ENCODE data around the gene RUNDC3A.

RUNDC3A gene

GRCh38 chr17:44268709-44269534, 39.5 kb upstream of the RUNDC3A start:
- H3K79me2 ChIP-seq: no peaks in the 10 kb centered on the region
- TF ChIP-seq, protein P1, sequence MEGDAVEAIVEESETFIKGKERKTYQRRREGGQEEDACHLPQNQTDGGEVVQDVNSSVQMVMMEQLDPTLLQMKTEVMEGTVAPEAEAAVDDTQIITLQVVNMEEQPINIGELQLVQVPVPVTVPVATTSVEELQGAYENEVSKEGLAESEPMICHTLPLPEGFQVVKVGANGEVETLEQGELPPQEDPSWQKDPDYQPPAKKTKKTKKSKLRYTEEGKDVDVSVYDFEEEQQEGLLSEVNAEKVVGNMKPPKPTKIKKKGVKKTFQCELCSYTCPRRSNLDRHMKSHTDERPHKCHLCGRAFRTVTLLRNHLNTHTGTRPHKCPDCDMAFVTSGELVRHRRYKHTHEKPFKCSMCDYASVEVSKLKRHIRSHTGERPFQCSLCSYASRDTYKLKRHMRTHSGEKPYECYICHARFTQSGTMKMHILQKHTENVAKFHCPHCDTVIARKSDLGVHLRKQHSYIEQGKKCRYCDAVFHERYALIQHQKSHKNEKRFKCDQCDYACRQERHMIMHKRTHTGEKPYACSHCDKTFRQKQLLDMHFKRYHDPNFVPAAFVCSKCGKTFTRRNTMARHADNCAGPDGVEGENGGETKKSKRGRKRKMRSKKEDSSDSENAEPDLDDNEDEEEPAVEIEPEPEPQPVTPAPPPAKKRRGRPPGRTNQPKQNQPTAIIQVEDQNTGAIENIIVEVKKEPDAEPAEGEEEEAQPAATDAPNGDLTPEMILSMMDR (IDR thresholded peaks at IDR 0.05): no peak
- H3K9ac ChIP-seq: no peak overlapping the region
- H3K4me2 ChIP-seq (ENCODE audit: low read length): no peak overlapping the region
- H3K27me3 ChIP-seq (ENCODE audit: control insufficient read depth, insufficient read depth, low read length): no peaks in the 10 kb centered on the region
- no peaks in the 10 kb centered on the region for H3K4me1 ChIP-seq
- no peak overlapping the region for H3K27ac ChIP-seq
- no peaks in the 10 kb centered on the region for H3K36me3 ChIP-seq (ENCODE audit: control insufficient read depth, insufficient read depth, low read length)
- H3K4me3 ChIP-seq (ENCODE audit: low read depth, low read length): no peak overlapping the region
- no peak overlapping the region for H2AFZ ChIP-seq
- no peaks in the 10 kb centered on the region for H3K9me3 ChIP-seq (ENCODE audit: control insufficient read depth, low read length)

DNA sequence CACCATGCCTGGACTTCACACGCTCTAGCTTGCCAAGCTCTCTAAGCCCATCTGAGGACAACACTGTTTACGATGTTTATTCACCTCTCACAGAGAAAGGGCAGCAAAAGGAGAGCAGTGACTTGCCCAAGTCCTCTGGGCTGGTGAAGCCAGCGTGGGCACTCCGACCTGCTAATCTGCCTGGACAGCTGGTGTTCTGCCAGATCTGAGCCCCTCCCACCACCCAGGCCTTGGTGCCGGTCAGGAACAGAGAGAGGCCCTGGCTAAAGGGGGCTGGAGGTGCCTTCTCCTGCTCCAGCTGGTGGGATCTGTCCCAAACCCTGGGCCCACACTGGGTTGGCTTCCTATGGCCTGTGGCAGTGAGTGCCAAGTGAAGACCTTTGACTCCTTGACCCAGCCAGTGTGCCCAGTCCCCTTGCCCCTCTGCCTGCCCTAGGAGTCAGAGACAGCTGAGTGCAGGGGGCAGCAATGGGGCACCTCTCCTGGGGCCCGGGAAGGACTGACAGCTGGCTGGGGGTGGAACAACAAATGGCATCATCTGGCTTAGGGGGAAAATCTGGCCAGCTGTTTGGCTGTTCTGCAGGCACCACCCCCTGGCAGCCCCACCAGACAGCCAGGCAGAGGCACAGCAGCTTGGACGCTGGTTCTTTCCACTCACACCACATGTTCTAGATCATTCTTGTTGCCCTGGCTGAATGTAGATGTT, 38.7 kb upstream of the RUNDC3A start:
- TF ChIP-seq, protein P1 (IDR thresholded peaks at IDR 0.05): no peak
- Histone ChIP-seq H3K27me3 (ENCODE audit: control insufficient read depth, insufficient read depth, low read length) (no peaks in the 10 kb centered on the region), H3K79me2 (no peaks in the 10 kb centered on the region), H3K36me3 (ENCODE audit: control insufficient read depth, insufficient read depth, low read length) (no peaks in the 10 kb centered on the region), H3K9ac (no peak overlapping the region), H3K4me2 (ENCODE audit: low read length) (no peak overlapping the region), H3K4me3 (ENCODE audit: low read depth, low read length) (no peak overlapping the region), H3K4me1 (peaks cover 3% of the 10 kb centered on the region), H2AFZ (no peak overlapping the region), H3K9me3 (ENCODE audit: control insufficient read depth, low read length) (no peaks in the 10 kb centered on the region), H3K27ac (no peak overlapping the region)

GRCh38 chr17:44272321-44272951, 36.0 kb upstream of the RUNDC3A start:
- H3K79me2 ChIP-seq: no peaks in the 10 kb centered on the region
- no peaks in the 10 kb centered on the region for H3K36me3 ChIP-seq (ENCODE audit: control insufficient read depth, insufficient read depth, low read length)
- H3K4me1 ChIP-seq: peaks cover 3% of the 10 kb centered on the region
- no peak overlapping the region for H2AFZ ChIP-seq
- no peak overlapping the region for H3K27ac ChIP-seq
- H3K27me3 ChIP-seq (ENCODE audit: control insufficient read depth, insufficient read depth, low read length): no peaks in the 10 kb centered on the region
- no peaks in the 10 kb centered on the region for H3K9me3 ChIP-seq (ENCODE audit: control insufficient read depth, low read length)
- H3K9ac ChIP-seq: no peak overlapping the region
- H3K4me3 ChIP-seq (ENCODE audit: low read depth, low read length): no peak overlapping the region
- TF ChIP-seq, protein P1 (IDR thresholded peaks at IDR 0.05): no peak
- no peak overlapping the region for H3K4me2 ChIP-seq (ENCODE audit: low read length)

DNA sequence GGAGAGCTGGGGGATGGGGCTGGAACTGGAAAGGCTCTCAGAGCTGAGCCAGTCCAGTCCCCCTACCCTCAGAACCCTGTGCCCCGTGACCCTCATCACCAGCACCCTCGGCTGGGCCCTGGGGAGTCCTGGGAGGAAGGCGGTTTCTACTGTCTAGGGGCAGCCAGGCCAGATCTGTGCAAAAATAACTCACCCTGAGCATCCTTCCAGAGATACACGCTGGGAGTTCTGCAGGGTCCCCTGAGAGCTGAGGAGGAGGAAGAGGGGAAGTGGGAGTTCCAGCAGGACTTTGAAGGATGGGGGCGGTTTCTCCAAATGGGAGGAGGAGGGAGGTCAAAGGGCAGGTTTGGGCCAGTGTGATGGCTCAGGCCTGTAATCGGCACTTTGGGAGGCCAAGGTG, 35.4 kb upstream of the RUNDC3A start:
- TF ChIP-seq, protein P1 (IDR thresholded peaks at IDR 0.05): no peak
- H3K27me3 ChIP-seq (ENCODE audit: control insufficient read depth, insufficient read depth, low read length): no peaks in the 10 kb centered on the region
- H3K36me3 ChIP-seq (ENCODE audit: control insufficient read depth, insufficient read depth, low read length): no peaks in the 10 kb centered on the region
- no peak overlapping the region for H3K9ac ChIP-seq
- H3K4me1 ChIP-seq: peaks cover 3% of the 10 kb centered on the region
- H3K9me3 ChIP-seq (ENCODE audit: control insufficient read depth, low read length): no peaks in the 10 kb centered on the region
- no peak overlapping the region for H3K27ac ChIP-seq
- H3K4me2 ChIP-seq (ENCODE audit: low read length): no peak overlapping the region
- no peak overlapping the region for H2AFZ ChIP-seq
- no peaks in the 10 kb centered on the region for H3K79me2 ChIP-seq
- no peak overlapping the region for H3K4me3 ChIP-seq (ENCODE audit: low read depth, low read length)
